ENCODE data around the gene LYRM4. TPM values are rescaled to one million over a fixed set of nuclear protein-coding genes. Genes with fewer than 3 reads are reported as not detected.

The LYRM4 gene
- total RNA-seq, 1 experiment from 2014 or later: 36.1 TPM

- H3K36me3 Mint-ChIP-seq (ENCODE audit: insufficient read depth, unreplicated experiment): peaks cover 6% of the 10 kb centered on the region
- H3K9me3 Mint-ChIP-seq (ENCODE audit: unreplicated experiment): no peaks in the 10 kb centered on the region
- ChIA-PET POLR2A (interaction anchor here (0.7 kb wide), 1 partner anchor 168 kb away, joined by 4 read pairs; no protein-coding TSS in a partner anchor), CTCF (interaction anchor here (0.7 kb wide), 1 partner anchor 70 kb away, joined by 3 read pairs; no protein-coding TSS in a partner anchor)
- no TSS peak for BruUV-seq (replicated peaks)
- H3K27ac Mint-ChIP-seq (ENCODE audit: low read depth, unreplicated experiment): no peak overlapping the region
- H3K27me3 Mint-ChIP-seq (ENCODE audit: insufficient read depth, unreplicated experiment): no peaks in the 10 kb centered on the region
- H3K4me1 Mint-ChIP-seq (ENCODE audit: insufficient read depth, unreplicated experiment): peaks cover 18% of the 10 kb centered on the region
- DNase-seq (ENCODE audit: unreplicated experiment): no peak
- intact Hi-C loops (cut with micrococcal nuclease): no loop called here
- H3K4me3 Mint-ChIP-seq (ENCODE audit: unreplicated experiment): no peak overlapping the region
- no peak for TF ChIP-seq CTCF (IDR thresholded peaks at IDR 0.05; ENCODE audit: unreplicated experiment)
Observed at GRCh38 chr6:5127106-5127687, 133.6 kb downstream of the LYRM4 start.

GRCh38 chr6:5126214-5126613, 134.5 kb downstream of the LYRM4 start:
- Mint-ChIP-seq H3K4me1 (ENCODE audit: insufficient read depth, unreplicated experiment) (peaks cover 18% of the 10 kb centered on the region), H3K27ac (ENCODE audit: low read depth, unreplicated experiment) (peak overlapping the region; percentile 59), H3K27me3 (ENCODE audit: insufficient read depth, unreplicated experiment) (no peaks in the 10 kb centered on the region), H3K36me3 (ENCODE audit: insufficient read depth, unreplicated experiment) (peaks cover 6% of the 10 kb centered on the region), H3K4me3 (ENCODE audit: unreplicated experiment) (no peak overlapping the region), H3K9me3 (ENCODE audit: unreplicated experiment) (no peaks in the 10 kb centered on the region)
- intact Hi-C loops (cut with micrococcal nuclease): no loop called here
- DNase-seq (ENCODE audit: unreplicated experiment): no peak
- no TSS peak for BruUV-seq (replicated peaks)
- TF ChIP-seq CTCF (IDR thresholded peaks at IDR 0.05; ENCODE audit: unreplicated experiment): no peak
- CTCF ChIA-PET: no interaction called here
- POLR2A ChIA-PET: no interaction called here

GRCh38 chr6:5125152-5126006, 135.4 kb downstream of the LYRM4 start:
- peaks cover 18% of the 10 kb centered on the region for H3K4me1 Mint-ChIP-seq (ENCODE audit: insufficient read depth, unreplicated experiment)
- peak overlapping the region; percentile 59 for H3K27ac Mint-ChIP-seq (ENCODE audit: low read depth, unreplicated experiment)
- BruUV-seq (replicated peaks): no TSS peak
- POLR2A ChIA-PET: no interaction called here
- intact Hi-C loops (cut with micrococcal nuclease): no loop called here
- H3K36me3 Mint-ChIP-seq (ENCODE audit: insufficient read depth, unreplicated experiment): peaks cover 6% of the 10 kb centered on the region
- H3K4me3 Mint-ChIP-seq (ENCODE audit: unreplicated experiment): peak overlapping the region; percentile 36
- CTCF ChIA-PET: no interaction called here
- H3K27me3 Mint-ChIP-seq (ENCODE audit: insufficient read depth, unreplicated experiment): no peaks in the 10 kb centered on the region
- no peaks in the 10 kb centered on the region for H3K9me3 Mint-ChIP-seq (ENCODE audit: unreplicated experiment)
- no peak for TF ChIP-seq CTCF (IDR thresholded peaks at IDR 0.05; ENCODE audit: unreplicated experiment)
- DNase-seq (ENCODE audit: unreplicated experiment): peak; percentile 81

GRCh38 chr6:5124526-5124925, 136.2 kb downstream of the LYRM4 start:
- ChIA-PET POLR2A (no interaction called here), CTCF (no interaction called here)
- no peak for DNase-seq (ENCODE audit: unreplicated experiment)
- intact Hi-C loops (cut with micrococcal nuclease): no loop called here
- H3K9me3 Mint-ChIP-seq (ENCODE audit: unreplicated experiment): no peaks in the 10 kb centered on the region
- no peaks in the 10 kb centered on the region for H3K27me3 Mint-ChIP-seq (ENCODE audit: insufficient read depth, unreplicated experiment)
- no peak overlapping the region for H3K4me3 Mint-ChIP-seq (ENCODE audit: unreplicated experiment)
- BruUV-seq (replicated peaks): no TSS peak
- no peak overlapping the region for H3K27ac Mint-ChIP-seq (ENCODE audit: low read depth, unreplicated experiment)
- TF ChIP-seq CTCF (IDR thresholded peaks at IDR 0.05; ENCODE audit: unreplicated experiment): no peak
- peaks cover 18% of the 10 kb centered on the region for H3K4me1 Mint-ChIP-seq (ENCODE audit: insufficient read depth, unreplicated experiment)
- no peaks in the 10 kb centered on the region for H3K36me3 Mint-ChIP-seq (ENCODE audit: insufficient read depth, unreplicated experiment)
